ENCODE measurements around the gene CALB2.
"Not testable (repeated sequence)": the region's sequence is repeated elsewhere in the genome, so short reads cannot be mapped to it uniquely, and the experiment has no call there.

The CALB2 gene

GRCh38 chr16:71351558-71351901 lies 7.0 kb upstream of the CALB2 start:
- DNase-seq (ENCODE audit: low read depth, low spot score): no peak
- in situ Hi-C loops (cut with HindIII; ENCODE audit: low sequenced_read_pairs): no loop called here
- TF ChIP-seq, protein P1, sequence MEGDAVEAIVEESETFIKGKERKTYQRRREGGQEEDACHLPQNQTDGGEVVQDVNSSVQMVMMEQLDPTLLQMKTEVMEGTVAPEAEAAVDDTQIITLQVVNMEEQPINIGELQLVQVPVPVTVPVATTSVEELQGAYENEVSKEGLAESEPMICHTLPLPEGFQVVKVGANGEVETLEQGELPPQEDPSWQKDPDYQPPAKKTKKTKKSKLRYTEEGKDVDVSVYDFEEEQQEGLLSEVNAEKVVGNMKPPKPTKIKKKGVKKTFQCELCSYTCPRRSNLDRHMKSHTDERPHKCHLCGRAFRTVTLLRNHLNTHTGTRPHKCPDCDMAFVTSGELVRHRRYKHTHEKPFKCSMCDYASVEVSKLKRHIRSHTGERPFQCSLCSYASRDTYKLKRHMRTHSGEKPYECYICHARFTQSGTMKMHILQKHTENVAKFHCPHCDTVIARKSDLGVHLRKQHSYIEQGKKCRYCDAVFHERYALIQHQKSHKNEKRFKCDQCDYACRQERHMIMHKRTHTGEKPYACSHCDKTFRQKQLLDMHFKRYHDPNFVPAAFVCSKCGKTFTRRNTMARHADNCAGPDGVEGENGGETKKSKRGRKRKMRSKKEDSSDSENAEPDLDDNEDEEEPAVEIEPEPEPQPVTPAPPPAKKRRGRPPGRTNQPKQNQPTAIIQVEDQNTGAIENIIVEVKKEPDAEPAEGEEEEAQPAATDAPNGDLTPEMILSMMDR (IDR thresholded peaks at IDR 0.05; ENCODE audit: low read depth, low read length): no peak
- H3K4me3 ChIP-seq (ENCODE audit: low read depth, low read length): no peak overlapping the region

- in situ Hi-C loops (cut with HindIII; ENCODE audit: low sequenced_read_pairs): no loop called here
- TF ChIP-seq, protein P1 (IDR thresholded peaks at IDR 0.05; ENCODE audit: low read depth, low read length): no peak
- DNase-seq (ENCODE audit: low read depth, low spot score): no peak
- H3K4me3 ChIP-seq (ENCODE audit: low read depth, low read length): no peak overlapping the region
These were observed 6.1 kb upstream of the CALB2 start for GRCh38 chr16:71352466-71352865.

GRCh38 chr16:71352963-71353460 lies 5.5 kb upstream of the CALB2 start:
- DNase-seq (ENCODE audit: low read depth, low spot score): no peak
- in situ Hi-C loops (cut with HindIII; ENCODE audit: low sequenced_read_pairs): no loop called here

GRCh38 chr16:71353736-71354135 lies 4.8 kb upstream of the CALB2 start:
- no peak overlapping the region for H3K4me3 ChIP-seq (ENCODE audit: low read depth, low read length)
- in situ Hi-C loops (cut with HindIII; ENCODE audit: low sequenced_read_pairs): no loop called here
- no peak for DNase-seq (ENCODE audit: low read depth, low spot score)
- TF ChIP-seq, protein P1 (IDR thresholded peaks at IDR 0.05; ENCODE audit: low read depth, low read length): no peak

More at GRCh38 chr16:71352963-71353460, 5.5 kb upstream of the CALB2 start:
- TF ChIP-seq, protein P1 (IDR thresholded peaks at IDR 0.05; ENCODE audit: low read depth, low read length): no peak
- H3K4me3 ChIP-seq (ENCODE audit: low read depth, low read length): no peak overlapping the region

GRCh38 chr16:71354156-71354555 lies 4.4 kb upstream of the CALB2 start:
- H3K4me3 ChIP-seq (ENCODE audit: low read depth, low read length): no peak overlapping the region
- in situ Hi-C loops (cut with HindIII; ENCODE audit: low sequenced_read_pairs): no loop called here
- TF ChIP-seq, protein P1 (IDR thresholded peaks at IDR 0.05; ENCODE audit: low read depth, low read length): no peak
- no peak for DNase-seq (ENCODE audit: low read depth, low spot score)

DNA sequence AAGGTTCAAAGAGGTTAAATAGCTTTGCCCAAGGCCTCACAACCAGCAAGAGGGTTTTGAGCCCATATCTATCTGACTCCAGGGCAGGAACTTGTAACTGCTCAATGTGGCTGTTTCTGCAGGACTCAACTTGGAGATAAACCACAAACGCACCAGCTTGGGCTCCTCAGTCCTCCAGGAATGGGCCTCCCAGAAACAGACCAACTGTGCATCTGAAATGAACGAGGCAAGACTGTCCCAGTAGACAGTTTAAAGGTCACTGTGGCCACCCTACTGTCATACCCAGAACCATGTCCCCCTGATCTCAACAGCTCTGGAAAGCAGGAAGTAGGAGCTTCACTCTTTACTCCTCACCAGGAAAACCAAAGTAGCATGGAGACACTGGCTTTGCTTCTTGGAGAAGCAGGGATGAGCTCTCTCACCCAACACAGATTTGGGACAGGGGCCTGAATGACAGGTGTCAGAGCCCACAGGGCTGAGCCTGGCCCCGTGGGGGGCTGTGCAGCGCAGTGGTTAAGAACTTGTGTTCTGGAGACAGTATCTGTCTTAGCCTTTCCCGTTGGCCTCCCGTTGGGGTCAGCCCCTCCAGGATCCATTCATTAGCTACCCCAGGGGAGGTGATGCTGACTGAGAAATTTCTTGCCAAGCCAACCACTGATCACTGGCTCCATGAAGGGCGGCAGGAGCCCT lies 2.3 kb upstream of the CALB2 start:
- no peak overlapping the region for H3K4me3 ChIP-seq (ENCODE audit: low read depth, low read length)
- TF ChIP-seq, protein P1 (IDR thresholded peaks at IDR 0.05; ENCODE audit: low read depth, low read length): no peak
- in situ Hi-C loops (cut with HindIII; ENCODE audit: low sequenced_read_pairs): no loop called here
- no peak for DNase-seq (ENCODE audit: low read depth, low spot score)

- in situ Hi-C loops (cut with HindIII; ENCODE audit: low sequenced_read_pairs); H3K4me3 ChIP-seq (ENCODE audit: low read depth, low read length); DNase-seq (ENCODE audit: low read depth, low spot score): not testable (repeated sequence)
These were observed 1.6 kb upstream of the CALB2 start for GRCh38 chr16:71356936-71357335.
